Chondrocyte (in vitro differentiated cells): ENCODE results near the gene ARPIN. TPM values are rescaled to one million over a fixed set of nuclear protein-coding genes. Genes with fewer than 3 reads are reported as not detected.

Experiments
- DNase-seq: peaks from one replicate; pipeline ENCODE4 v3.0.0; 2021; ENCODE audit warnings: mixed read lengths, low spot score
- H3K27ac Mint-ChIP-seq: one replicate; pipeline ENCODE4 v1.8.0; 2021; ENCODE audit warnings: mild to moderate bottlenecking, moderate library complexity, mixed read lengths; ENCODE audit not compliant: unreplicated experiment
- H3K27me3 Mint-ChIP-seq: 2 replicates; pipeline ENCODE4 v1.8.0; 2021; ENCODE audit warnings: low read depth, mixed read lengths
- H3K36me3 Mint-ChIP-seq: 2 replicates; pipeline ENCODE4 v1.8.0; 2021; ENCODE audit warnings: low read depth, mixed read lengths
- H3K4me1 Mint-ChIP-seq: 2 replicates; pipeline ENCODE4 v1.8.0; 2021; ENCODE audit warnings: low read depth, mild to moderate bottlenecking, mixed read lengths
- H3K4me3 Mint-ChIP-seq: one replicate; pipeline ENCODE4 v1.8.0; 2021; ENCODE audit warnings: mild to moderate bottlenecking, moderate library complexity, mixed read lengths; ENCODE audit not compliant: unreplicated experiment
- H3K9me3 Mint-ChIP-seq: 2 replicates; pipeline ENCODE4 v1.8.0; 2021; ENCODE audit warnings: low read depth, mixed read lengths
- CTCF ChIP-seq: fragments of 200-600 bp; sonication (generic); IDR thresholded peaks from 2 replicates; pipeline ENCODE4 v1.5.0; 2021; ENCODE audit warnings: antibody characterized with exemption, mild to moderate bottlenecking, moderate library complexity
- total RNA-seq: library from RNA; stranded (reverse); gene quantifications from 3 replicates; pipeline ENCODE4 v1.2.1, GENCODE V29; 2021

The ARPIN gene
- total RNA-seq, 1 donor from 2014 or later, result 17.0 TPM

GRCh38 chr15:89917442-89918101 lies 4.8 kb upstream of the ARPIN start:
- Mint-ChIP-seq H3K4me3 (no peak overlapping the region), H3K27me3 (no peaks in the 10 kb centered on the region), H3K36me3 (no peaks in the 10 kb centered on the region), H3K27ac (no peak overlapping the region), H3K4me1 (peaks cover 11% of the 10 kb centered on the region), H3K9me3 (no peaks in the 10 kb centered on the region)
- no peak for DNase-seq
- no peak for TF ChIP-seq CTCF

DNA sequence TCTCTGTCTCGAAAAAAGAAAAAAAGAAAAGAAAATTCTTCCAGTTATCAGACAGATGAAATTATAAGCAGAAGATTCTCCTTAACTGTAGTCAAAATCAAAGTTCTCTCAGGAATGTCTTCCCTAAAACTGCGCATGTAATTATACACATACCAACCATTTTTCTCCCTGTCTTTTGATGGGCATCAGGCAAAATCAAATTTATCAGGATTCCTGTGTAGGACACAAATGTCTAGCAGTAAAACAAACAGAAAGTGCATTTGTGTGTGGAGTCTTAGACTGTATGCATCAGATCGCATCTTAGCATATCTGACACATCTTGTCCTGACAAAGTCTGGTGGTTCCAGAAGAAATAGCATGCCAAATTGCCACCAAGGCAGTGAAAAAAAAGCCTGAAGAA lies 3.9 kb upstream of the ARPIN start:
- no peak overlapping the region for H3K27ac Mint-ChIP-seq

GRCh38 chr15:89912145-89912673 lies 543 bp downstream of the ARPIN start:
- no peak for DNase-seq

More for the DNA sequence above, 3.9 kb upstream of the ARPIN start:
- no peak for DNase-seq
- no peaks in the 10 kb centered on the region for H3K27me3 Mint-ChIP-seq
- no peaks in the 10 kb centered on the region for H3K9me3 Mint-ChIP-seq
- no peak for TF ChIP-seq CTCF
- H3K4me3 Mint-ChIP-seq, result no peak overlapping the region
- H3K4me1 Mint-ChIP-seq, result peaks cover 17% of the 10 kb centered on the region
- H3K36me3 Mint-ChIP-seq, result no peaks in the 10 kb centered on the region

GRCh38 chr15:89910891-89911626 lies 1.7 kb downstream of the ARPIN start:
- peaks cover 16% of the 10 kb centered on the region for H3K4me1 Mint-ChIP-seq
- H3K9me3 Mint-ChIP-seq, result no peaks in the 10 kb centered on the region
- H3K36me3 Mint-ChIP-seq, result peaks cover 6% of the 10 kb centered on the region
- no peak overlapping the region for H3K27ac Mint-ChIP-seq
- TF ChIP-seq CTCF, result no peak
- DNase-seq, result no peak
- no peaks in the 10 kb centered on the region for H3K27me3 Mint-ChIP-seq
- no peak overlapping the region for H3K4me3 Mint-ChIP-seq

More at GRCh38 chr15:89912145-89912673, 543 bp downstream of the ARPIN start:
- no peaks in the 10 kb centered on the region for H3K27me3 Mint-ChIP-seq
- H3K27ac Mint-ChIP-seq, result peak overlapping the region; percentile 74
- peak overlapping the region; percentile 90 for H3K4me3 Mint-ChIP-seq
- TF ChIP-seq CTCF, result no peak
- H3K4me1 Mint-ChIP-seq, result peaks cover 20% of the 10 kb centered on the region
- peaks cover 4% of the 10 kb centered on the region for H3K36me3 Mint-ChIP-seq
- no peaks in the 10 kb centered on the region for H3K9me3 Mint-ChIP-seq

DNA sequence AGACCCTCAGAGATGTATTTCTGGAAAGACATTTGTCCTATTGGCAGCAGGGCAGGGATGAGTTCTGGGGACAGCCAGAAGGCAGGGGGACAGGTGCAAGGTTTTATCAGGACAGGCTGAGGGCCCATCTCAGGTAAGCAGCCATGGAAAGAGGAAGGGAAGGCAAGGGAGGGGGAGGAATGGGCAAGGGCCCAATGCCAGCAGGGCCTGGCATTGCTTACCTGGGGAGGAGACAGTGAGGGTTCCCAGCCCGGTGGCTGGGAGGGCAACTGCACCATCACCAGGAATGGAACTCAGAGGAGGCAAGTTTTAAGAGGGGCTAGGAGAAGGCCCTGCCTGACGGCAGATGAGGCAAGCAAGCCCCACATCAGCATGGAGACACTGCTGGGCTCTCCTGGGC lies 3.1 kb downstream of the ARPIN start:
- peaks cover 11% of the 10 kb centered on the region for H3K36me3 Mint-ChIP-seq
- H3K4me3 Mint-ChIP-seq, result no peak overlapping the region
- DNase-seq, result no peak
- H3K27me3 Mint-ChIP-seq, result no peaks in the 10 kb centered on the region
- peaks cover 16% of the 10 kb centered on the region for H3K4me1 Mint-ChIP-seq
- no peak for TF ChIP-seq CTCF
- no peaks in the 10 kb centered on the region for H3K9me3 Mint-ChIP-seq
- H3K27ac Mint-ChIP-seq, result no peak overlapping the region
